Measurements from ENCODE around the gene ZFYVE9.

Gene ZFYVE9

DNA sequence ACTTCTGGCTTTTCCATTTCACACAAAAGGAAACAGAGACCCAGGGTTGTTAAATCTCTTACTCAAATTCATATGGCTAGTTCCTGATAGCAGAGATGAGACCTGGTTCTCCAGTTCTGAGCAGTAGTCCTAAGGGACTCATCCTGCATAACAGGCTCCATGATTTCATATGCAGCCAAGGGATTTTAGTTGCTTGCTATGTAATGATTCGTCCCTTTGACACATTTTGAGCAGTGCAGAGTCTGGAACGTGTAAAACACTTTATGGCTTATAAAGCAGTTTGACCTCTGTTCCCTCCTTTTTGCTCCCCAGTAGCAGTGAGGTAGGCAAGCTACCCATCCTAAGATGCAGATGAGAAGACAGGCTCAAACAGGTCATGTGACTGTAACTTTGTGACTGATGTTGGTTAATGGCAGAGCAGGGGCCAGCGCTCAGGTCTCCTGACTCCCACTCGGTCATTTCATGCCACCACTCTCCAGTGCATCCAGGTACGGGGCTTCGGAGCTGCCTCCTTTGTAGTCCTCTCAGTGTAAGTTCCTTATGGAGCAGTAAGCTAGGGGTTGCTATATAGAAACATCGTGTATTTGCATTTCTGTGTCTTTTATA, 199.9 kb downstream of the ZFYVE9 start:
- no peak for DNase-seq (ENCODE audit: low read depth)

DNA sequence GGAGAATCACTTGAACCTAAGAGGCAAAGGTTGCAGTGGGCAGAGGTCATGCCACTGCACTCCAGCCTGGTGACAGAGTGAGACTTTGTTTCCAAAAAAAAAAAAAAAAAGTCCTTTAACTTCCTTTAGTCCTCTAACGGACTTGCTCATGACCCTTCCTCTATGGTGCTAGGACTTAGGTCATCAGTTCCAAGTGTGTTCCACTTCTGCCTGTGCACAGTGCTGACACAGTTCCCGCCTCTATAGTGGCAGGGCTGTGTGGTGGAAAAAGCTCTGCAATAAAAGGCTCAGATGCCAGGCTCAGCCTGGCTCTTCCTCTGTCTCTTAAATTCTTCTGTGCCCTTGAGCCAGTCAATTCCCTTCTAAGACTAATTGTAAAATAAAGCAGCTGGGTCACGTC, 202.1 kb downstream of the ZFYVE9 start:
- no peak for DNase-seq (ENCODE audit: low read depth)

DNA sequence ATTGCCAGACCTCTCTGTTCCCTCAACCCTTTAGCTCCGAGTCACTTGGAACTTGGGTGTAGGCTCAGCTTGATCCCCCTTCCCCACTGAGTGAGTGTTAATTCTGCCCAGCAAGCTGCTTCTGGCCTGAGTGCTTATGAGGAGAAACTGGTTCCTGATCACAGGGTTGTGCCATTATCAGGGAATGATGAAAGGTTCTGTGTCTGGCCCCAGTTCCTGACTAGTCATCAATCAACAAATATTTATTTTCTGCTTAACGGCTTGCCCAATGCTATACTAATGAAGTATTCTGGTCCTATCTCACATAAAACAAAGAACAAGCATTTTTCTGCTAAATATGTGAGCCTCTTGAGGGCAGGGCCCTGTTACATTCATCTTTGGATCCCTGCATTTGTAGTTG, 203.4 kb downstream of the ZFYVE9 start:
- no peak for DNase-seq (ENCODE audit: low read depth)

DNA sequence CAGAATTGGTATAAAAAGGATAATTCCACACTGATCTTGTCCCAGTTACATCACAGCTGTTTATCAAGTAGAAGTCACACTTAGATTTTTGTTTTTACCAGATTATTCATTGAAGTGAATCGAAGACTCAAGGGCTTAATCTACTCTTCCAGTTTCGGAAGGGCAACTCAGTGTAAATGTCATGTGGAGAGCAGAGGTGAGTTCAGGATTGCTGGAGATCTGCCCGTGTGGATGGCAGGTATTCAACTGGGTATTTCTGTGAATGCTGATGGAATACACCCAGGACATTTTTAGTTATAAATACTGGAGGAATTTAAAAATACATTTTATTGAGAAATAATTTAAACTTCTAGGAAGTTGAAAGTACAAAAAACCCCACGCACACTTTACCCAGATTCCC, 204.8 kb downstream of the ZFYVE9 start:
- no peak for DNase-seq (ENCODE audit: low read depth)

DNA sequence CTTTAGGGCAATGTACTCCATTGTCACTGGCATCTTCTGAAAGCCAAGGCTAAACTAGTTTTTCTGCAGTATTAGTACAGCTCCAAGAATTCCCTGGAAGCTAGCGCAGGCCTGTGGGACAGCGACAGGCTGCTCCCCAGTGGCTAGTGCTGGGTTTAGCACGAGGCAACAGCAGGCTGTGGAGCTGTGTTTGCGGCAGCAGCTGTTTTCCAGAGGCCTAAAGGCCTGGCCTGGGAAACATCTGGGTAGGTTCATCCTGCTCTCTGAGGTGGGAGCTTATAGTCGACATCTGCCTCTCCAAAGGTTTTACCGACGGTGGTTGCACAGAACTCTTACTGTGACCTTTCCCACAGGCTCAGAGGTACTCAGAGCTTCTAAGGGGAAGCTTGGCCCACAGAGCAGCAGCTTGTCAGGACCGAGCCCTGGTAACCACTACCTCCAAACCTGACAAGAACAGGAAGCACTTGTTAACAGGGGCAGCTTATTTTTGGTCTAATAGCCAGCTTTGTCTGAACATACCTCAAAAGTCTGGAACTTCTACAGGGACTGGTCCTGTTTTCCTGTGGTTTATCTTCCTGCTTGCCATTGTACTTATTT, 206.9 kb downstream of the ZFYVE9 start:
- DNase-seq (ENCODE audit: low read depth) = no peak

DNA sequence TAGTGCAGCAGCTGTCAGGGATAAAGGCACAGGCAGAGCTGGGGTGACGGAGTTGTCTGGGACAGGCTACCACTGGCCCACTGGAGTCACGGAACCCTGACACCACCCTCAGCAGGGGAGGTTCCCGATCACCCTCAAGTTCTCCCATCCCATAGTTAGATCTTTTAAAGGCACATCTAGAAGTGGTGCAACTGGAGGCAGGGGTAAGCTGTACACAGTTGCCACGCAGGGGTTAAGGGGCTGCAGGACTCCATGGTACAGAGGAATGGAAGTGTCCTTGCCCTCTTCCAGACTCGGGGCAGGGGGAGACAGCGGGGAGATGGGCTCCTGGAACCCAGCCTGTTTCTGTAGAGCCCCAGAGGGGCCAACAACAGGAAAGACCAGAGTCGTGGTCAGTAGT, 210.8 kb downstream of the ZFYVE9 start:
- DNase-seq (ENCODE audit: low read depth) = no peak

DNA sequence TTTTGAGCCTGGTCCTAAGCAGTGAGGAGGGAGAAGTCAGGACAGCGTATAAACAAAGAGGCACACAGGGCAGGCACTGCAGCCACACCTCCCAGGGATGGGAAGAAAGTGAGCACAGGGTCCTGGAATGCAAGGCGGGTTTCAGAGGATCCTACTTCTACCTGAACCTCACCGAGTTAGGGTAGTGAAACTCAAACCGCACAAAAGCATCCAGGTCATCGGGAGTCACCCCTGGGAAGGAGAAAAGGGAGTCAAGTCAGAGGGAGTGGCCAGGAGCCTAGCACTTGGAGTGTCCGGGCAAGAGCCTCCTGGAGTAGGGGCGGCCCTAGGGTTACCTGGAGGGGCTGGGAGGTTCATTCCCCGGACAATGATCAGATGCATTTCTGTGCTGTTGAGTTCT, 213.5 kb downstream of the ZFYVE9 start:
- DNase-seq (ENCODE audit: low read depth) = no peak

DNA sequence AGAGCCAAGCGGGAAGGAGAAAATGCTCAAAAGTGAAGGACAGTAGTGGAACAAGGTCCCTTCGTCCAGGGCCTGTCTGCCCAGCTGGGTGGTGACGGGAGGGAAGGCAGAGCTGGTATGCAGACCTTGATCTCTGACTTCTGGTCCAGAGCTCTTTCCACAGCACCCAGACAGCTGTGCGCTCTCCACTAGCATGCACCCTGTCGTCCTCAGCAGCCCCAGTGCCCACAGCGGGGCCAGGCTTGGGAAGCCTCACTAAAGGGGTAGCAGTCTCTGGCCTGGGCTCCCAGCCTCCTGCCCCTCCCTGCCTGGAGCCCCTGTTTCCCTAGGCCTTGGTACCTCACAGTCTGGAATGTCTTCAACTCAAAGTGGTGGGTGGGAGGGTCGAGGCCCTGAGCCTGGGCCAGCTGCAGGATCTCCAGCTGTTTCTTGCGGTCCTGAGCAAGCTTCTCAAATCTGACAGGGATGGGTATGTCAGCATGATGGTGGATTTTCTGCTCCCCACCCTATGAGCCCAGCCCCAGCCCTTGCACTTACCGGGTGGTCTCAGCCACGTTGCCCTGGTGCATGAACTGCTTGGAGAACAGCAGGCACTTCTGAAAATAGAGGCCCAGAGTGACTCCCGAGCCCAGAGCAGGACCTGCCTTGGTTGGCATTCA, 214.1 kb downstream of the ZFYVE9 start:
- DNase-seq (ENCODE audit: low read depth) = no peak

DNA sequence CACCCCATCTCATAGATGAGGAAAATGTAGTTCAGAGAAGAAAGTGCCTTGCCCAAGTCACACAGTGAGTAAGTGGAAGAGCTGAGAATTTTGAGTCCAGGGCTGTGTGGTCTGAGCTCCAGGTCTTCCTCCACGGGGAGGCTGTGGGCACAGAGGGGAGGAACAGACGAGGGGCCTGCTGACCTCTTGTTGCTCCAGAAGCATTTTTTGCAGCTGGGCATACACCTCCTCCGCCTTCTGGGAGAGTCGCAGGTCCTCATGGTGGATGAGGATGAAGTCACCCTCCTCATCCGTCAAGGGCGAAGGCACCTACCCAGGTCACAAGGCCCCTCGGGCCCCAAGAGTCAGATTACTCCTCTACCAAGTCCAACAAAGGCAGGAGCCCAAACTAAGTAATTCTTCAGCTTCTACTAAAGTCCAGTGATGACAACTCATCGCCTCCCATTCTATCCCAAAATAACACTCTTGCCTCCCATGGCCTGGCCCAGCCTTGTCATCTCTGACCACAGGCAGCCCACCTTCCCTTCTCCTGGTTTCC, 215.0 kb downstream of the ZFYVE9 start:
- no peak for DNase-seq (ENCODE audit: low read depth)

DNA sequence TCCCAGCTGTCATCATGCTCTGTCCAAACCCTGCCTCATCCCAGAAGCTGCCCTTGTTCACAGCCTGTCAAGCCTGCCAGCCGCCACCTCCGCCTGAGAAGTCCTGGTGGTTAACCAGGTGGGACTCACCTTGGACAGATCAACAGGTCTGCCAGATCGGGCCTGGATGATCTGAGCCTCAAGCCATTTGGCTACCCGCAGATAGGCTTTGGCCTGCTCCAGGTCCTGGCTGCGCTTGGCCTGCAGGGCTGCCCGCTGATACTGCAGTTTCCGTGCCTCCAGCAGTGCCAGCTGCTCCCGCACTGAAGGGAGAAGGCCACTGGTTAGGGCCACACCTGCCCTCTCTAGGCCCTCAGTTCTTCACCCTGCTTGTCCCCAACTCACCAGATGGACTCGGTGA, 215.5 kb downstream of the ZFYVE9 start:
- no peak for DNase-seq (ENCODE audit: low read depth)

DNA sequence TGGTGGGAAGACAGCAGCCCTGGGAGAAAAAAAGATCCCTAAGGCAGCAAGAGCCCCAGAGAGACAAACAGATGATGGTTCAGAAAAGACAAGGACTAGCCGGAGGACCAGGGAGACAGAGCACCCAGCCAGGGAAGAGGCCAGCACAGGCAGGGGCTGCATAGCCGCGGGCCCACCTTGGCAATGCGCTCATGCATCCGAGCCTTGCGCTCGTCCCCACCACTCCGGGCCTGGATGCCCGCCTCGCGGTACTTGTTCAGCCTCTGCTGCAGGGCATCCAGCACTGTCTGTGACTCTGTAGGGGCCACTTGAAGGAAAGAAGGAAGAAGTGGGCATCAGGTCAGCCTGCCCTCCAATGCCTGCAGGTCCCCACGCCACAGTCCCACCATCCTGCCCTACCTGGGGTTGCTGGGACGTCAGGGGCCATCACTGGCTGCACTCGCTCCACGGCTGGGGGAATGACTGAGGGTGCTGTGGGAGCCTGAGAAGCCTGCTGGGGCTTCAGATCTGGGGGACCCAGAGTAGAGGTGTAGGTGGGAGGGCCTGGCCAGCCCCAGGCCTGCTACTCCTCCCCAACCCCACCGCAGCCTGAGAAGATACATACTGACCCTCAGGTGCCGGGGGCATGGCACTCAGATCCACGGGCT, 217.1 kb downstream of the ZFYVE9 start:
- DNase-seq (ENCODE audit: low read depth) = no peak

DNA sequence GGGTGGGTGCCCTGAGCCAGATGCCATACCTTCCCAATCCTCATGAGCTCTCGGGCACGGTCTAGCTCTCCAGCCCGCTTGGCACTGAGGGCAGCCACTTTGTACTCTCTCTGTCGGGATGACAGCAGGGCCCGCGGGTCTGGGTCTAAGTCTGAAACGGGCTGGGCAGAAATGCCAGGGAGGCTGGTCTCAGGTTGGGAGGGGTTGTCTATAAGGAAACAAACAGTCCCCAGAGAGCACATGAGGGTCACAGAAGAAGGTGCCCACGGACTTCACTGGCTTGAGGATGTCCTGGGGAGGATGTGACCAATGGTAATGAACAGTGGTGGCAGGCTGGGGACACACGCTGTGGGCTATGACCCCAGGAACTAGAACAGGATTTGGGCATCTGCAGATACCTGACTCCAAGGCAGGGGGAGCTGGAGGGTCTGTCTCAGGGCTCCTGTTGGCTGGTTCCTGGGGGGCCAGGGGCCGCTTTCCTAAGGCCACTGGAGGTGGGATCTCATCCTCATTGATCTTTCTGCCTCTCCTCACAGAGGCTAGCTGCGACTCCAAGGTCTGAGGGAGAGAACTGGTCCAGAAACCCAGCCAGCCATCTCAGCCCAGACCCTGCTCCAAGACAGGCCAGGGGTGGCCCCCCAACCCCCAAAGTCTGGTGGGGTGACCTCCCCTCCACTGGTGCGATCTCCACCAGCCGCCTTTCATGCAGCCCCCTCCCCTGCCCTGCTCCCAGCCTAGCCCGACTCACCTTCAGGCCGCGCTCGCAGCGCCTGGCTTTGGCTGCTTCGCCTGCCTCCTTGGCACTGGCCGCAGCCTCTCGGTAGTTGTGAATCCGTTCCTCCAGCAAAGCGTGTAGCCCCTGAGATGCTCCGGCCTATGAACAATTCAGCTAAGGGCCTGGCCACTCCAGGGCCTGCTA, 218.0 kb downstream of the ZFYVE9 start:
- DNase-seq (ENCODE audit: low read depth) = no peak

DNA sequence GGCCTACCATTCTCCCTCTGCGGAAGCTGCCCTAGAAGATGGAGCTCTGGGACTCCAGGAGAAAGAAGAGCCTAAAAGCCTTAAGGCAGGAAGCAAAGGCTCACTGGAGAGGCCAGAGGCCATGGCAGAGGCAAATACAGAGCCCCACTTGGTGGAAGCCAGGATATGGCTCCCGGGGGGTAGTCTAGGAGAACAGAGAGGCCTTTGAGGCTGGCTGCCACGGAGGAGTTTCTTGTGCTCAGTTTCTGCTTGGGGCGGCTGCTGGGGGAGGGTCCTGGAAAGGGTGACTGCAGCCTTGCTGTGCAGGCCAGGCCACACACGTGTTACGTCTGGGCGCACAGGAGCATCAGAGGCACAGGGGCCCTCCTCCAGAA, 218.7 kb downstream of the ZFYVE9 start:
- DNase-seq (ENCODE audit: low read depth) = no peak

DNA sequence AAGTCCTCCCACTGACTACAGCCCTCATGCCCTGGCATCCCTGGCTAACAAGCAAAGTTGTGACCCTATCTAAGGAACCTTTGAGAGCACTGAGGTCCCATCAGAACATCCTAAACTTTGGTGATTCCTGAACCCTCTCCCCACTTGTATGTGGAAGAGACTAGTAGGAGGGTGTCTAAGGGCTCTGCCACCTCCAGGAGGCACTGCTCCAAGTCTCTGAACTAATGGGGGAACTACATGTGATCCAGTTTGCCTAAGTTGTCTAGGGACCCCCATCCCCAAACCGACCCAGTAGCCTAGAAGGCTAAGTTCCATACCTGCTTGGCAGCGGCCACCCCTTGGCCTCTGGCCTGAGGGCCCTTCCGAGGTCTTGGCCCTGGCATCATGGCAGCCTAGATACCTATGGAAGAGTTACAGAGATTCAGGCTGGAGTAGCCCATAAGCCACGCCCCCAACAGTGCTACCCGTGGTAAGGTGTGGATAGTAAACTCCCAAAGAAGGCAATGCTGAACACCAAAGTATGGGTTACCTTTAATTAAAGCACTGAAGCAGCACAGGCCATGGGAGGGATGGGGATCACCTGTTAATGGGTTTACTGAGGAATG, 222.4 kb downstream of the ZFYVE9 start:
- DNase-seq (ENCODE audit: low read depth) = no peak

DNA sequence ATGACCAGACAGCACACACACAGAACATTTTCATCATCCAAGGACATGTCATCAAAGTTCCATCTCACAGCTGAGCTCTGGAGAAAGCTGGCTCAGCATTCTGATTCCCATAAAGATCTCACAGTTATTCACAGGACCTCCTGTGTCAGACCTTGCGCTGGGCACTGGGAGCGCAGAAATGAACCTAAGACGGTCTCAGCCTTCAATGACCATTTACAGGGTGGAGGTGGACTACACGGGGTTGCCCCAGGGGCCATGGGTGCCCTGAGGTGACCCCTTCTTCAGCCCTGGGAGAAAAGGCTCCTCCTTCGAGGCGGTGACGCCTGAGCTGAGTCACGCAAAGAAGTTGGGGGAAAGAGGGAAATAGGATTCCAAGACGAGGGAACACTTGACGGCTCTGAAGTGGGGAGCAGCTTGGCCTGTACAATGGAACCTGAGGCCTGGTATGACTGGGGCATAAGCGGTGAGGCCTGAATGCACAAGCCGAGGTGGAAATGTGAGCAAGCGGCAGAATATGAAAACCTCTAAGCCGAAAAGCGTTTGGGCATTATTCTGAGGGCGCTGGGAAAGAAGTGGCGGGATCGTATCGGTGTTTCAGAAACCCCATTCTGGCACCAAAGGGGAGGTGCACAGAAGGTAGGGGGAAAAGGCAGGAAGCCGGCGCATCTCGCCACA, 223.3 kb downstream of the ZFYVE9 start:
- DNase-seq (ENCODE audit: low read depth) = no peak

DNA sequence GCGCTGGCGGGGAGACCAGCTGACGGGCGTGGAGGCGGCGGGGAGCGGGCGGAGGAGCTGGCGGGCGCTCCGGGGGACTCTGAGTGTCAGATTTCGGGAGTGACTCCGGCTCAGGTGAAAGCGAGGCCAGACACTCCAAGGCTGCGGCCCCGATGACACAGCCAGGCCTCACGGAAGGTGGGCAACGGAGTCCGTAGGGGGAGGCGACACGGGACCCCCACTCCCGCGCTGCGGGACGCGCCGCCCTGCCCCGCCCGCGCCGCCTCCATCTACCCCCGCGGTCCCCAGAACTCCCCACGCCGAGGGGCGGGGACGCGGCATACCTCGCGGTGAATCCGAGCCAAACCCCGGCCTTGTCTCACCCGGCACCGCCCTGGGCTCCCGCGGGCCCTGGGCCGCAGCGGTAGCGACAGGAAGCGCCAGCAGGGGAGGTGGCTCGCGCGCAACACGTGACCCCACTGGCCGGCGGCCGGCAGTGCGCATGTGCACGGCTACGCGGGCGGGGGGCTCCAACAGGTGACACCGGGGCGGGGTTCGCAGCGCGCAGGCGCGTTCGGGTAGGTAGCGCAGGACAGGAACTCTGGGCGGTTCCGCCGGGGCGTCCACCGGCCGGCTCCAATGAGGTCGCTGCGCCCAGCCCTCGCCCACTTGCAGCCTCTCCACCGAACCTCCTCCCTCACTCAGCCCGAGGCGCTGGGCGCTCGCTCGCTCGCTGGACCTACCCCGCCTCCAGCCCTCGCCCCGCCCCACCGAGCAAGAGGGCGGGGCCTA, 224.0 kb downstream of the ZFYVE9 start, which contains the start of gene CC2D1B:
Gene CC2D1B, minus strand, starts transcription at position 460 of the 771 bp plus-strand sequence. CDS start 1,585 bp downstream, outside the sequence.
- DNase-seq (ENCODE audit: low read depth) = peak; percentile 99

DNA sequence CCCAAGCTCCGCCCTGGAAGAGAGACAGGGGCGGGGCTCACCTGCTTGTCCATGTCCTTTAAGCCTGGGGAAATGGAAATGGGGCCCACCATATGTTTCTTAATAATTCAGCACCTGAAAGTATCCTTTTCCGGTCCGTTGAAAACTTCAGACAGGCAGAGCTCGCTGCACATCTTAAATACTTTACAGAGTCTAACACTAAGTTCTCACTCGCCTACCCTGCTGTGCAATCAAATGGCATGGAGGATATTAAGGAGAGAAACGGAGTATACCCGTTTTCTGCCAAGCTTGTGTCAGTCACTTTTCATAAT, 224.6 kb downstream of the ZFYVE9 start:
- DNase-seq (ENCODE audit: low read depth) = no peak

DNA sequence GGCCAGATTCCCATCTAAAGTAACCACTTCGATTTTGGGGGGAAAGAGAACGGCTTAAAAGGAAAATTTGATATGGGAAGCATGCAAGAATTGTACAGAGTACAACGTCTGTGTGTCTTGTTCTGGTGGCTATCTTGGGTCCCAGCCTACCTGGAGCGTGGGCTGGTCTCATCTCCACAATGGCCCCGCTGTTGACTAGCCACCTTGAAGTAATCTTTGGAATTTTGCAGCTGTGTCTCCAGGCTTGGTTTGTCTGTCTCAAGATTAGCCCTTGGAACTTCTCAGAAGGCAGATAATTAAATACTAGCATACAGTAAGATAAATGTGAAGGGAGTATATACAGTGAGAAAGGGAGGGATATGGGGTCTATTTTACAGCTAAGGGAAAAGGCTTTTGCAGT, 225.4 kb downstream of the ZFYVE9 start:
- DNase-seq (ENCODE audit: low read depth) = no peak

DNA sequence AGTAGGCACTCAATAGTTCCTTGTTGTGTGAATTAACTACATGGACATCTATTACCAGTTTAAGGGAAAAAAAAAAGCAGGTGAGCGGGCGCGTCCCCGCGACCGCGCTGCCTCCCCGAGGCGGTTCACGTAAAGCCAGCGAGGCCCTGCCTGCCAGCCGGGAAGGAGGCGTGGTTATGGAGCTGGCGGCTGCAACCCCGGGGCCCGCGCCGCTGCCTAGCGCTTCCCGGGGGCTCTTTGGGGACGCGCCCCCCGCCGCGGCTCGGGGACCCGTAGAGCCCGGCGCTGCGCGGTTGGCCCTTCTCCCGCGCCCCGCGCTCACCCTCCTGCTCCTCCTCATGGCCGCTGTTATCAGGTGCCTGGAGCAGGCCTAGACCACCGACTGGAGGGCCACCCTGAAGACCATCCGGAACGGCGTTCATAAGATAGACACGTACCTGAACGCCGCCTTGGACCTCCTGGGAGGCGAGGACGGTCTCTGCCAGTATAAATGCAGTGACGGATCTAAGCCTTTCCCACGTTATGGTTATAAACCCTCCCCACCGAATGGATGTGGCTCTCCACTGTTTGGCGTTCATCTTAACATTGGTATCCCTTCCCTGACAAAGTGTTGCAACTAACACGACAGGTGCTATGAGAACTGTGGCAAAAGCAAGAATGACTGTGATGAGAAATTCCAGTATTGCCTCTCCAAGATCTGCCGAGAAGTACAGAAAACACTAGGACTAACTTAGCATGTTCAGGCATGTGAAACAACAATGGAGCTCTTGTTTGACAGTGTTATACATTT, 226.7 kb downstream of the ZFYVE9 start:
- DNase-seq (ENCODE audit: low read depth) = peak; percentile 42

All from activated T-cell treated with anti-CD3 and anti-CD28 coated beads for 24 hours (primary cell).